GM10266 (cell line): ENCODE measurements around the gene GPR42.

Source experiments
- DNase-seq: peaks from one replicate; pipeline ENCODE4 v3.0.0; 2012; ENCODE audit errors: extremely low spot score
- CTCF ChIP-seq: IDR thresholded peaks from 2 replicates; pipeline ENCODE4 v1.5.1; 2012; ENCODE audit warnings: mild to moderate bottlenecking, low read depth; ENCODE audit not compliant: control insufficient read depth, insufficient read depth; ENCODE audit errors: missing control alignments

The GPR42 gene

DNA sequence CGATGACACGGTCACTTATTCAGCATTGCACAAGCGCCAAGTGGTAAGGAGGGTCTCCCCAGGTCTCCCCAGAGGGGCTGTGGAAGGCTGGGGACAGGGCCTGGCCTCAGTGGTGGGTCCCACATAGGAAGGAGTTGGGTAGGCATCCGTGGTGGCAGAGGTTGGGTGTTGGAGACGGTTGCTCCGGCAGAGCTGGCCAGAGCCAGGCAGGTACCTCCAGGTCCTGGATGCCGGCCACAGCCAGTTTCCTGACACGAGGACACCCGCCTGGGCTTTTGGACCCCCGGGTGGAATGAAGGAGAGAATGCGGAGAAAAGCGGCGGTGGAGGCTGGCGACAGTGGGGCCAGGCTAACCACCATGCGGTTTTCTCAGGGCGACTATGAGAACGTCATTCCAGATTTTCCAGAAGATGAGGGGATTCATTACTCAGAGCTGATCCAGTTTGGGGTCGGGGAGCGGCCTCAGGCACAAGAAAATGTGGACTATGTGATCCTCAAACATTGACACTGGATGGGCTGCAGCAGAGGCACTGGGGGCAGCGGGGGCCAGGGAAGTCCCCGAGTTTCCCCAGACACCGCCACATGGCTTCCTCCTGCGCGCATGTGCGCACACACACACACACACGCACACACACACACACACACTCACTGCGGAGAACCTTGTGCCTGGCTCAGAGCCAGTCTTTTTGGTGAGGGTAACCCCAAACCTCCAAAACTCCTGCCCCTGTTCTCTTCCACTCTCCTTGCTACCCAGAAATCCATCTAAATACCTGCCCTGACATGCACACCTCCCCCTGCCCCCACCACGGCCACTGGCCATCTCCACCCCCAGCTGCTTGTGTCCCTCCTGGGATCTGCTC lies 24.4 kb upstream of the GPR42 start:
- peak; percentile 69 for DNase-seq
- no peak for TF ChIP-seq CTCF

GRCh38 chr19:35347171-35347929 lies 23.5 kb upstream of the GPR42 start, which contains the start of gene FFAR1:
FFAR1 (plus strand) TSS chr19:35347902; CDS start chr19:35351552, 3,650 bp downstream.
- no peak for TF ChIP-seq CTCF
- DNase-seq = peak; percentile 84

- DNase-seq = no peak
- TF ChIP-seq CTCF = no peak
These were observed 23.0 kb upstream of the GPR42 start for GRCh38 chr19:35347930-35348298.

GRCh38 chr19:35348911-35349611 lies 21.8 kb upstream of the GPR42 start:
- peak; percentile 41 for DNase-seq
- no peak for TF ChIP-seq CTCF

GRCh38 chr19:35349614-35350521 lies 21.0 kb upstream of the GPR42 start:
- peak; percentile 34 for DNase-seq
- no peak for TF ChIP-seq CTCF

GRCh38 chr19:35350591-35350990 lies 20.3 kb upstream of the GPR42 start:
- peak; percentile 29 for DNase-seq
- TF ChIP-seq CTCF = no peak
